ENCODE measurements around the gene TFB1M.

DNA sequence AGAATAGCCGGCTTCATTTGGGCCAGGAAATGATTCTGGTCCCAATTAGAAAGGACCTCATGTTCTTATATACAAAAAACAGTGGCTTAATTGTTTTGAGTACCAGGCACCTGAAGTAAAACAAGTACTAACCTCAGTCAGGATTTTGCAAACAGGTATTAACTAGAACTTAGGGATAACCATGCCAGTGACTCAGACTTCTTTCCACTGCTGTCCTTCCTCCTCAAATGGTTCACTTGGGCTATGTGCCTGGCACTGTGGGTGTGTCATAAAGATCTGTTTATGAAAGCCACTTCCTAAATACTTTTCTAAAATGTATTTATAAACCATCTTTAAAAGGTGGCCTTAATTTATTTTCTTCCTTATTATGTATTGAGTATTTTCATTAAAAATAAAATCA is 39.8 kb downstream of the TFB1M start:
- TF ChIP-seq CTCF (IDR thresholded peaks at IDR 0.05; ENCODE audit: low read depth, low read length) = no peak
- no peak for TF ChIP-seq POLR2A (IDR thresholded peaks at IDR 0.05; ENCODE audit: extremely low read depth, insufficient read length)
- TF ChIP-seq, protein P1, sequence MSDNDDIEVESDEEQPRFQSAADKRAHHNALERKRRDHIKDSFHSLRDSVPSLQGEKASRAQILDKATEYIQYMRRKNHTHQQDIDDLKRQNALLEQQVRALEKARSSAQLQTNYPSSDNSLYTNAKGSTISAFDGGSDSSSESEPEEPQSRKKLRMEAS (IDR thresholded peaks at IDR 0.05; ENCODE audit: low read depth, low read length) = no peak
- TF ChIP-seq MYC (IDR thresholded peaks at IDR 0.05; ENCODE audit: low read depth, low read length) = no peak
